MCF 10A (cell line): Measurements from ENCODE around the gene RGR. TPM values are rescaled to one million over a fixed set of nuclear protein-coding genes. Genes with fewer than 3 reads are reported as not detected.

Source experiments
- BruUV-seq: library from RNA; stranded (reverse); fragments of 400-500 nt; replicated peaks from 2 replicates; lab custom pipeline; 2021; lab: Mats Ljungman, UMichigan
- CTCF ChIA-PET: fragments of 300-600 bp; sonication (Branson Sonifier 250); formaldehyde crosslinking; extraction: SDS; loops from one replicate; lab custom pipeline; 2021; ENCODE audit warnings: antibody characterized with exemption, inconsistent platforms; lab: Yijun Ruan, JAX
- POLR2A ChIA-PET: fragments of 300-600, 350-650 bp; sonication (Branson Sonifier 250); formaldehyde crosslinking; extraction: SDS; loops from one replicate; lab custom pipeline; 2020; ENCODE audit warnings: antibody characterized with exemption, inconsistent platforms; lab: Yijun Ruan, JAX
- DNase-seq: peaks from one replicate; pipeline ENCODE4 v3.0.0-alpha.2; 2018; ENCODE audit not compliant: unreplicated experiment
- H3K27ac Mint-ChIP-seq: one replicate; pipeline ENCODE4 v1.8.0; 2022; ENCODE audit warnings: mild to moderate bottlenecking, low read depth, mixed read lengths; ENCODE audit not compliant: unreplicated experiment
- H3K27me3 Mint-ChIP-seq: one replicate; pipeline ENCODE4 v1.8.0; 2022; ENCODE audit warnings: mixed read lengths; ENCODE audit not compliant: insufficient read depth, unreplicated experiment
- H3K36me3 Mint-ChIP-seq: one replicate; pipeline ENCODE4 v1.8.0; 2022; ENCODE audit warnings: mild to moderate bottlenecking, moderate library complexity, mixed read lengths; ENCODE audit not compliant: insufficient read depth, unreplicated experiment
- H3K4me1 Mint-ChIP-seq: one replicate; pipeline ENCODE4 v1.8.0; 2022; ENCODE audit warnings: mixed read lengths; ENCODE audit not compliant: insufficient read depth, unreplicated experiment
- H3K4me3 Mint-ChIP-seq: one replicate; pipeline ENCODE4 v1.8.0; 2022; ENCODE audit warnings: mild to moderate bottlenecking, moderate library complexity, mixed read lengths; ENCODE audit not compliant: unreplicated experiment
- H3K9me3 Mint-ChIP-seq: one replicate; pipeline ENCODE4 v1.8.0; 2022; ENCODE audit warnings: mixed read lengths; ENCODE audit not compliant: unreplicated experiment
- CTCF ChIP-seq: fragments of 200-600 bp; IDR thresholded peaks from one replicate; pipeline ENCODE4 v1.8.0; 2022; ENCODE audit warnings: antibody characterized with exemption, mild to moderate bottlenecking; ENCODE audit not compliant: unreplicated experiment
- intact Hi-C: fragments of 100-400 bp; cut with micrococcal nuclease; formaldehyde crosslinking; loops from 2 replicates; pipeline ENCODE4 v1.14.1; 2022
- total RNA-seq: library from RNA; stranded (reverse); gene quantifications from 2 replicates; pipeline ENCODE4 v1.2.3, GENCODE V29; 2022

The RGR gene
- total RNA-seq, 1 experiment from 2014 or later: not detected

DNA sequence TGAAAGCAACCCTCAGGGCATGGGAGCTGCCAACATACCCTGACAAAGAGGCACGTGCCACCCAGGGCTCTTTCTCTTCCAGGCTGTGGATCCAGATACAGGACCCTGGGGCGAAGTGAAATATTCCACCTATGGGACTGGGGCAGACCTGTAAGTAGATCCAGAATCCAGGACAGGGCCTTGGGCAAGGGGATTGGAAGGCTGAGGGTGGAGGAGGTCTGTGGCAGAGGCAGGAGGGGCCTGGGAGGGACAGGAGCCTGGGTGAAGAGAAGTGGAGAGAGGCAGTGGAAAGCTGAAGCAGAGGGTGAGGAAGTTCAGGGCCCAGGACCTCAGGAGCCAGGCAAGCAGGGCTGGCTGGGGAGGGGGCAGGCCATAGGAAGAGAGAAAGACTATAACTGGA lies 33.3 kb upstream of the RGR start:
- TF ChIP-seq CTCF: no peak
- peaks cover 46% of the 10 kb centered on the region for H3K27me3 Mint-ChIP-seq
- POLR2A ChIA-PET: interaction anchor here (0.7 to 1.3 kb wide), 2 partner anchors 47 to 71 kb away, joined by 3 read pairs; no protein-coding TSS in a partner anchor
- no TSS peak for BruUV-seq
- peak overlapping the region; percentile 17 for H3K27ac Mint-ChIP-seq
- intact Hi-C loops: no loop called here
- CTCF ChIA-PET: interaction anchor here (0.6 to 3.6 kb wide), 4 partner anchors 22 to 1987 kb away, joined by 3 to 16 read pairs (median 6); no protein-coding TSS in a partner anchor
- H3K4me3 Mint-ChIP-seq: no peak overlapping the region
- H3K36me3 Mint-ChIP-seq: no peaks in the 10 kb centered on the region
- DNase-seq: no peak
- H3K9me3 Mint-ChIP-seq: no peaks in the 10 kb centered on the region
- no peaks in the 10 kb centered on the region for H3K4me1 Mint-ChIP-seq

DNA sequence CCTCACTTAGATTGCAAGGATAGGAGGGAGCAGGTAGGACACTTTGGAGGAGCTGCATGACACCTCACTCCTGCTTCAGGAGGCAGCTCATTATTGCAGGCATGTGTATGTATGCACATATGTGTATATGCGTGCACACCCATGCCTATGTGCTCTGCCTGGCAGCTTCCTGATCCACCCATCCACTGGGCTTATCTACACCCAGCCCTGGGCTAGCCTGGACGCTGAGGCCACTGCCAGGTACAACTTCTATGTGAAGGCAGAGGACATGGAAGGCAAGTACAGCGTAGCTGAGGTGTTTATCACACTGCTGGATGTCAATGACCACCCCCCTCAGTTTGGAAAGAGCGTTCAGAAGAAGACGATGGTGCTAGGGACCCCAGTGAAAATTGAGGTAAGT lies 32.8 kb upstream of the RGR start:
- no peaks in the 10 kb centered on the region for H3K9me3 Mint-ChIP-seq
- no peaks in the 10 kb centered on the region for H3K4me1 Mint-ChIP-seq
- H3K36me3 Mint-ChIP-seq: no peaks in the 10 kb centered on the region
- H3K27me3 Mint-ChIP-seq: peaks cover 42% of the 10 kb centered on the region
- H3K27ac Mint-ChIP-seq: peak overlapping the region; percentile 17
- H3K4me3 Mint-ChIP-seq: no peak overlapping the region
- intact Hi-C loops: no loop called here
- DNase-seq: no peak
- ChIA-PET CTCF (interaction anchor here (0.5 to 3.6 kb wide), 6 partner anchors 15 to 1987 kb away, joined by 3 to 16 read pairs (median 4); no protein-coding TSS in a partner anchor), POLR2A (interaction anchor here (1.3 kb wide), 1 partner anchor 71 kb away, joined by 3 read pairs; no protein-coding TSS in a partner anchor)
- no peak for TF ChIP-seq CTCF
- BruUV-seq: no TSS peak

DNA sequence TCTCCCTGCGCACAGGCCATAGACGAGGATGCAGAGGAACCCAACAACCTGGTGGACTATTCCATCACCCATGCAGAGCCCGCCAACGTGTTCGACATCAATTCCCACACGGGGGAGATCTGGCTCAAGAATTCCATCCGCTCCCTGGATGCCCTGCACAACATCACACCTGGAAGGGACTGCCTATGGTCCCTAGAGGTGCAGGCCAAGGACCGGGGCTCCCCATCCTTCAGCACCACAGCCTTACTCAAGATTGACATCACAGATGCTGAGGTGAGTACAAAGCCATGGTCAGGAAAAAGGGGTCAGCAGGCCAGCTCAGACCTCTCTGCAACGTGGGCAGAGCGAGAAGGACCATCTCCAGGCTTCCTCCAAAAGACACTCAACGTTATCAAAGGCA lies 31.8 kb upstream of the RGR start:
- no peaks in the 10 kb centered on the region for H3K9me3 Mint-ChIP-seq
- BruUV-seq: no TSS peak
- H3K4me1 Mint-ChIP-seq: no peaks in the 10 kb centered on the region
- no peak overlapping the region for H3K4me3 Mint-ChIP-seq
- no peak for TF ChIP-seq CTCF
- POLR2A ChIA-PET: no interaction called here
- H3K27me3 Mint-ChIP-seq: peaks cover 31% of the 10 kb centered on the region
- CTCF ChIA-PET: interaction anchor here (1.0 to 3.9 kb wide), 3 partner anchors 7 to 64 kb away, joined by 3 to 20 read pairs (median 16); no protein-coding TSS in a partner anchor
- DNase-seq: no peak
- no peak overlapping the region for H3K27ac Mint-ChIP-seq
- H3K36me3 Mint-ChIP-seq: no peaks in the 10 kb centered on the region
- intact Hi-C loops: no loop called here

DNA sequence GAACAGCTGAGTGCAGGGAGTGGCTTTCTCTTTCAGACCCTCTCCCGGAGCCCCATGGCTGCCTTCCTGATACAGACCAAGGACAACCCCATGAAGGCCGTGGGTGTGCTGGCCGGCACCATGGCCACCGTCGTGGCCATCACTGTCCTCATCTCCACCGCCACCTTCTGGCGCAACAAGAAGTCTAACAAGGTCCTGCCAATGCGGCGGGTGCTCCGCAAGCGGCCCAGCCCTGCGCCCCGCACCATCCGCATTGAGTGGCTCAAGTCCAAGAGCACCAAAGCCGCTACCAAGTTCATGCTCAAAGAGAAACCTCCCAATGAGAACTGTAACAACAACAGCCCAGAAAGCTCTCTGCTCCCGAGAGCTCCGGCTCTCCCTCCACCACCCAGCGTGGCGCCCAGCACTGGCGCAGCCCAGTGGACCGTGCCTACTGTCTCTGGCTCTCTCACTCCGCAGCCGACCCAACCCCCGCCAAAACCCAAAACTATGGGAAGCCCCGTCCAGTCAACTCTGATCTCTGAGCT lies 30.7 kb upstream of the RGR start:
- H3K9me3 Mint-ChIP-seq: peaks cover under 1% of the 10 kb centered on the region
- POLR2A ChIA-PET: no interaction called here
- no peak for TF ChIP-seq CTCF
- intact Hi-C loops: no loop called here
- CTCF ChIA-PET: interaction anchor here (0.6 to 3.9 kb wide), 9 partner anchors 8 to 326 kb away, joined by 3 to 20 read pairs (median 4); no protein-coding TSS in a partner anchor
- no peak overlapping the region for H3K4me3 Mint-ChIP-seq
- no peak for DNase-seq
- BruUV-seq: no TSS peak
- H3K36me3 Mint-ChIP-seq: no peaks in the 10 kb centered on the region
- H3K27ac Mint-ChIP-seq: no peak overlapping the region
- no peaks in the 10 kb centered on the region for H3K4me1 Mint-ChIP-seq
- H3K27me3 Mint-ChIP-seq: peaks cover 25% of the 10 kb centered on the region
